NCI-H1092 treated with DMSO at 0.1 percent for 48 hours (cell line): ENCODE measurements around the gene NOM1.

Experiments used
- DNase-seq: peaks from one replicate; lab custom pipeline; 2025; lab: John Stamatoyannopoulos, UW

NOM1 gene

GRCh38 chr7:157016352-157017041, 67.0 kb downstream of the NOM1 start:
- DNase-seq = no peak

- no peak for DNase-seq
Observed at GRCh38 chr7:157017149-157017548, 67.6 kb downstream of the NOM1 start.

DNA sequence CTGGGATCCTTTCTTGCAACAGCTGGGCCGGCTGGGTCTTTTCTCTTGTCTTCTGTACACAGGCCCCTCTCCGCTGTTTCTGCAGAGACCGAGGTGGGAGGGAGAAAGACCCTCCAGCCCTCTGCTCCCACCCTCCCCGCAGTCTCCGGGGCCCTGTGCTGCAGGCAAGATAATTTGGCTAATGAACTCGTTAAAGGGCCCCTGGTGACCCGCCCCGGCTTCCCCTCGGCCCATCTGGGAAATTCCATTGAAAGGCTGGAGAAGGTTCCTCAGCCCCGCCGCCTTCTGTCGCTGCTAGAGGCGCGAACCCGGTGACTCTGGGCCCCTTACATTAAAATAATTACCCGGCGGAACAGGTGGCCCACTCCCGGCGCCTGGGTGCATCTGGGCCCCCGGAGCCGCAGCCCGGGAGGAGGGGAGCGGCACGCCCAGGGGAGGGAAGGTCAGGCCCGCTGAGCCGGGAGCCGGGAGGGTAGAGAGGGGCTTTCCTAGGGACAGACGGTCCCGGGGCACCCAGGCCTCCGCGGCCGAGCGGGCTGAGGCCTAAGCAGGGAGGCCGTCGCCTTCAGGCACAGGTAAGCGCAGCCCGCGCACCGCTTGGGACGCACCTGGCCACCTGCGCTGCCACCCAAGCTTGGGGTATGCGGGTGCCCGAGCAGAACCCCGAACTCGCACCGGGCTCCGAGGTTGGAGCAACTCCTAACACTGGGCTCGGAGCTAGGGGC, 68.3 kb downstream of the NOM1 start:
- no peak for DNase-seq

DNA sequence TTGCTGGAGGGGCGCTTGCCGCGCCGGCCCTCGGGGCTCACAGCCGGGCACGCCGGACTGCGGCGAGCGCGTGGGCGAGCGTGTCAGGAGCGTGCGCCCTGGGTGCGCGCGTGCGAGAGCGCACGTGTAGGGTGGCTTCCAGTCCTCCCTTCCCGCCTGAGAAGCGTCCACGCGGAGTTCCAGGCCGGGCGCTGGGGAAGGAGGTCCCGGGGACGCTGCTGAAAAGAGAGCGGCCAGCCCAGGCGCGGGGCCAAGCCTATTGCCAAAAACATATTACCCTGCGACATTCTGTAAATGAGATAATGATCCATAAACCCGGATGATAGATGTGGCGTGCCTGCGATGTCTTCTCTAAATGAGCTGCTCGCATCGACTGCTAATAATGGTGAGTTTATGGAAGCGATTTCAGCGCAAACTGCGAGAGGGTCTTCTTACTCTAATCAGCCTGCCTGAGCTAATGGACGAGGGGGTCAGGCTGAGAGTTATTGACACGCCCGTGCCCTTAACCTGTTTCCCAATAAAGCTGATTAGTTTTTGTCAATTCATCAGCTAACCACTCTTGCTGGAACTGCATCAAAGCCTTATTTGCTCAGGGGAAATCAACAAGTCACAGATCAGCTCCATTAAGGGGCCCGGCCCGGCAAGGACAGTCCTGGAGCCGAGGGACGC, 69.0 kb downstream of the NOM1 start:
- no peak for DNase-seq

DNA sequence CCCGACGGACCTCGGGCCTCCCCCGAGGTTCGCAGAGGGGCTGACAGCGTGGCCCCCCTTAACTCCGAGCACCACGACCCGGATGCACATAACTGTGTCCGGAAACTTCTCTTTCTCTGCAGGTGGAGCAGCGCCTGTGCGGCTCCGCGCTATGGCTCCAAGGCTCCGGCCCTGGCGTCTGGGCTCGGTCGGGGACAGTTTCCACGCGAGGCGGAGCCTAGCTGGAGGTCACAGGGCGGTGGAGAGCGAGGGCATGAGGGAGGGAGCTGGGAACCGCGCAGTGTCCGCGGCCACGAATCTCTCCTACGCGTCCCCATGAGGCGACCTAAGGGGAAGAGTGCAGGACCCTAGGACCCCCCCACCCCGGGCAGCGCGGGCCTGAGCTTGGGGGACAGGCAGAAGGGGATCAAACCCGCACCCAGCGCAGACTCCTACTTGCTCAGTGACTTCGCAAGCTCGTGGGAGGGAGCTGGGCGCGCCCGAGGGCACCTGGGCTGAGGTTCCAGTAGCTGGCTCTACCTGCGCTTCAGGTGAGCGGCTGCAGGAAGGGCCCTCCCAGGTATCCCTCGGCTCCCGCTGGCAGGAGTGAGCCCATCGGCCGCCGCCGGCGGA, 69.6 kb downstream of the NOM1 start:
- DNase-seq = no peak

GRCh38 chr7:157019718-157020451, 70.4 kb downstream of the NOM1 start:
- no peak for DNase-seq

- no peak for DNase-seq
Observed at GRCh38 chr7:157020514-157021070, 71.1 kb downstream of the NOM1 start.

- no peak for DNase-seq
Observed at GRCh38 chr7:157021071-157021870, 71.8 kb downstream of the NOM1 start.

GRCh38 chr7:157021871-157022680, 72.6 kb downstream of the NOM1 start:
- DNase-seq = no peak
